Body of pancreas (tissue), 4 donors: Measurements from ENCODE around the gene BRAT1.

Source experiments
- CTCF ChIP-seq, 7 experiments: fragments of 450-650 bp in 4 of 7; fragments of 200-600 bp in 3 of 7; sonication (generic) in 3 of 7; IDR thresholded peaks; one replicate each; pipeline ENCODE4 v1.5.1; 2016 to 2019; ENCODE audit warnings: antibody characterized with exemption in 7 of 7
- POLR2A ChIP-seq, 3 donors: fragments of 450-650 bp; IDR thresholded peaks; one replicate each; pipeline ENCODE4 v1.6.1; 2016; ENCODE audit warnings: antibody characterized with exemption in 3 of 3, mild to moderate bottlenecking in 2 of 3

- TF ChIP-seq CTCF (IDR thresholded peaks at IDR 0.05) (no peak), POLR2A (IDR thresholded peaks at IDR 0.05) (no peak)
Measured at GRCh38 chr7:2527505-2528467, 27.5 kb downstream of the BRAT1 start.
